ENCODE data around the gene FCSK.
"Not testable (repeated sequence)": the region's sequence is repeated elsewhere in the genome, so short reads cannot be mapped to it uniquely, and the experiment has no call there.

- not testable (repeated sequence) for TF ChIP-seq POLR2A (IDR thresholded peaks at IDR 0.05; ENCODE audit: low read length); GATA1 (IDR thresholded peaks at IDR 0.05; ENCODE audit: low read depth, low read length)
Measured at GRCh38 chr16:70451004-70451340, 3.4 kb upstream of the FCSK start.
